HG03432 (cell line): ENCODE measurements around the gene WWP2.
"Not testable (repeated sequence)": the region's sequence is repeated elsewhere in the genome, so short reads cannot be mapped to it uniquely, and the experiment has no call there.

ENCODE experiments used
- ATAC-seq: cut with Tn5 transposase; IDR thresholded peaks from one replicate; pipeline ENCODE4 v1.9.1; 2021; ENCODE audit warnings: mild to moderate bottlenecking, moderate library complexity; ENCODE audit not compliant: unreplicated experiment

WWP2 gene

GRCh38 chr16:69761983-69762813, at the start of gene WWP2:
Gene WWP2 (plus strand): TSS chr16:69762332. CDS start chr16:69787011, 24,679 bp downstream.
- ATAC-seq: peak; percentile 86

- ATAC-seq: no peak
Measured at GRCh38 chr16:69712914-69713581, 49.1 kb upstream of the WWP2 start.

GRCh38 chr16:69717066-69717465, 45.1 kb upstream of the WWP2 start:
- no peak for ATAC-seq

GRCh38 chr16:69718111-69718764, 43.9 kb upstream of the WWP2 start:
- no peak for ATAC-seq

GRCh38 chr16:69720822-69721430, 41.2 kb upstream of the WWP2 start:
- no peak for ATAC-seq

GRCh38 chr16:69721441-69721957, 40.6 kb upstream of the WWP2 start:
- ATAC-seq: no peak

- ATAC-seq: no peak
Measured at GRCh38 chr16:69724414-69724873, 37.7 kb upstream of the WWP2 start.

GRCh38 chr16:69724981-69725479, 37.1 kb upstream of the WWP2 start:
- ATAC-seq: no peak

GRCh38 chr16:69725480-69726312, 36.4 kb upstream of the WWP2 start:
- ATAC-seq: no peak

- ATAC-seq: peak; percentile 99
Measured at GRCh38 chr16:69726313-69727060, 35.6 kb upstream of the WWP2 start, which contains the start of gene NQO1. Gene NQO1 (minus strand): TSS chr16:69726560. CDS start chr16:69726439, 121 bp downstream.

- no peak for ATAC-seq
Measured at GRCh38 chr16:69727916-69728270, 34.2 kb upstream of the WWP2 start.

- ATAC-seq: not testable (repeated sequence)
Measured at GRCh38 chr16:69729030-69729429, 33.1 kb upstream of the WWP2 start.

GRCh38 chr16:69731280-69731679, 30.9 kb upstream of the WWP2 start:
- ATAC-seq: not testable (repeated sequence)

- ATAC-seq: no peak
Measured at GRCh38 chr16:69732101-69732500, 30.0 kb upstream of the WWP2 start.

GRCh38 chr16:69741519-69741918, 20.6 kb upstream of the WWP2 start:
- no peak for ATAC-seq

- no peak for ATAC-seq
Measured at GRCh38 chr16:69741951-69742904, 19.9 kb upstream of the WWP2 start.

- ATAC-seq: no peak
Measured at GRCh38 chr16:69744363-69745231, 17.5 kb upstream of the WWP2 start.
